ENCODE results near the gene HOXD11.

HOXD11 gene

GRCh38 chr2:176128172-176128981 lies 21.3 kb downstream of the HOXD11 start:
- H3K4me3 ChIP-seq (ENCODE audit: low read length): peak overlapping the region; percentile 44; the same call in 1 of the 2 replicates

GRCh38 chr2:176128982-176129796 lies 22.1 kb downstream of the HOXD11 start, which contains the start of gene HOXD8:
Gene HOXD8 (plus strand): TSS chr2:176129705. CDS start chr2:176130367, 662 bp downstream.
- H3K4me3 ChIP-seq (ENCODE audit: low read length): peak within 1 kb of the TSS; percentile 44
- DNase-seq (ENCODE audit: low read depth, low spot score): peak; percentile 66

More at GRCh38 chr2:176128172-176128981, 21.3 kb downstream of the HOXD11 start:
- DNase-seq (ENCODE audit: low read depth, low spot score): no peak

- peak overlapping the region; percentile 44 for H3K4me3 ChIP-seq (ENCODE audit: low read length)
- no peak for DNase-seq (ENCODE audit: low read depth, low spot score)
Observed at GRCh38 chr2:176129813-176130146, 22.7 kb downstream of the HOXD11 start.

- H3K4me3 ChIP-seq (ENCODE audit: low read length): peak overlapping the region; percentile 22; the same call in 1 of the 2 replicates
- DNase-seq (ENCODE audit: low read depth, low spot score): no peak
Observed at GRCh38 chr2:176130147-176130956, 23.3 kb downstream of the HOXD11 start.

GRCh38 chr2:176130957-176131847 lies 24.1 kb downstream of the HOXD11 start:
- DNase-seq (ENCODE audit: low read depth, low spot score): no peak
- peak overlapping the region; percentile 22; the same call in 1 of the 2 replicates for H3K4me3 ChIP-seq (ENCODE audit: low read length)

GRCh38 chr2:176131848-176132158 lies 24.7 kb downstream of the HOXD11 start:
- no peak for DNase-seq (ENCODE audit: low read depth, low spot score)
- 0 out of 2 replicates have a peak overlapping the region, but pooled peaks have one; percentile 5 for H3K4me3 ChIP-seq (ENCODE audit: low read length)

GRCh38 chr2:176132205-176133171 lies 25.4 kb downstream of the HOXD11 start:
- DNase-seq (ENCODE audit: low read depth, low spot score): peak; percentile 28
- peak overlapping the region; percentile 5; the same call in 1 of the 2 replicates for H3K4me3 ChIP-seq (ENCODE audit: low read length)

- no peak overlapping the region for H3K4me3 ChIP-seq (ENCODE audit: low read length)
- no peak for DNase-seq (ENCODE audit: low read depth, low spot score)
Observed at GRCh38 chr2:176133389-176133788, 26.3 kb downstream of the HOXD11 start.

GRCh38 chr2:176134035-176134434 lies 27.0 kb downstream of the HOXD11 start:
- no peak for DNase-seq (ENCODE audit: low read depth, low spot score)
- no peak overlapping the region for H3K4me3 ChIP-seq (ENCODE audit: low read length)

GRCh38 chr2:176135035-176135440 lies 28.0 kb downstream of the HOXD11 start:
- no peak overlapping the region for H3K4me3 ChIP-seq (ENCODE audit: low read length)
- DNase-seq (ENCODE audit: low read depth, low spot score): no peak

- DNase-seq (ENCODE audit: low read depth, low spot score): no peak
Observed at GRCh38 chr2:176136374-176137251, 29.5 kb downstream of the HOXD11 start.

GRCh38 chr2:176137252-176137580 lies 30.1 kb downstream of the HOXD11 start:
- H3K4me3 ChIP-seq (ENCODE audit: low read length): no peak overlapping the region
- no peak for DNase-seq (ENCODE audit: low read depth, low spot score)

More at GRCh38 chr2:176136374-176137251, 29.5 kb downstream of the HOXD11 start:
- no peak overlapping the region for H3K4me3 ChIP-seq (ENCODE audit: low read length)

- H3K4me3 ChIP-seq (ENCODE audit: low read length): no peak overlapping the region
- DNase-seq (ENCODE audit: low read depth, low spot score): no peak
Observed at GRCh38 chr2:176137906-176138305, 30.8 kb downstream of the HOXD11 start.

GRCh38 chr2:176138526-176138922 lies 31.4 kb downstream of the HOXD11 start:
- H3K4me3 ChIP-seq (ENCODE audit: low read length): no peak overlapping the region
- no peak for DNase-seq (ENCODE audit: low read depth, low spot score)

GRCh38 chr2:176138923-176139660 lies 32.0 kb downstream of the HOXD11 start:
- DNase-seq (ENCODE audit: low read depth, low spot score): no peak
- no peak overlapping the region for H3K4me3 ChIP-seq (ENCODE audit: low read length)
